EH (cell line): Measurements from ENCODE around the gene OSBPL7.
A peak's percentile ranks its signal among the peaks of the same experiment; 100 is the strongest.

Experiments used
- DNase-seq: peaks from one replicate; pipeline ENCODE4 v3.0.0-alpha.2; 2015; ENCODE audit warnings: low read depth

The OSBPL7 gene, protein sequence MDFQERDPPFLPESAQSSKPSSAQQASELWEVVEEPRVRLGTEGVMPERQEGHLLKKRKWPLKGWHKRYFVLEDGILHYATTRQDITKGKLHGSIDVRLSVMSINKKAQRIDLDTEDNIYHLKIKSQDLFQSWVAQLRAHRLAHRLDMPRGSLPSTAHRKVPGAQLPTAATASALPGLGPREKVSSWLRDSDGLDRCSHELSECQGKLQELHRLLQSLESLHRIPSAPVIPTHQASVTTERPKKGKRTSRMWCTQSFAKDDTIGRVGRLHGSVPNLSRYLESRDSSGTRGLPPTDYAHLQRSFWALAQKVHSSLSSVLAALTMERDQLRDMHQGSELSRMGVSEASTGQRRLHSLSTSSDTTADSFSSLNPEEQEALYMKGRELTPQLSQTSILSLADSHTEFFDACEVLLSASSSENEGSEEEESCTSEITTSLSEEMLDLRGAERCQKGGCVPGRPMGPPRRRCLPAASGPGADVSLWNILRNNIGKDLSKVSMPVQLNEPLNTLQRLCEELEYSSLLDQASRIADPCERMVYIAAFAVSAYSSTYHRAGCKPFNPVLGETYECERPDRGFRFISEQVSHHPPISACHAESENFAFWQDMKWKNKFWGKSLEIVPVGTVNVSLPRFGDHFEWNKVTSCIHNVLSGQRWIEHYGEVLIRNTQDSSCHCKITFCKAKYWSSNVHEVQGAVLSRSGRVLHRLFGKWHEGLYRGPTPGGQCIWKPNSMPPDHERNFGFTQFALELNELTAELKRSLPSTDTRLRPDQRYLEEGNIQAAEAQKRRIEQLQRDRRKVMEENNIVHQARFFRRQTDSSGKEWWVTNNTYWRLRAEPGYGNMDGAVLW

DNA sequence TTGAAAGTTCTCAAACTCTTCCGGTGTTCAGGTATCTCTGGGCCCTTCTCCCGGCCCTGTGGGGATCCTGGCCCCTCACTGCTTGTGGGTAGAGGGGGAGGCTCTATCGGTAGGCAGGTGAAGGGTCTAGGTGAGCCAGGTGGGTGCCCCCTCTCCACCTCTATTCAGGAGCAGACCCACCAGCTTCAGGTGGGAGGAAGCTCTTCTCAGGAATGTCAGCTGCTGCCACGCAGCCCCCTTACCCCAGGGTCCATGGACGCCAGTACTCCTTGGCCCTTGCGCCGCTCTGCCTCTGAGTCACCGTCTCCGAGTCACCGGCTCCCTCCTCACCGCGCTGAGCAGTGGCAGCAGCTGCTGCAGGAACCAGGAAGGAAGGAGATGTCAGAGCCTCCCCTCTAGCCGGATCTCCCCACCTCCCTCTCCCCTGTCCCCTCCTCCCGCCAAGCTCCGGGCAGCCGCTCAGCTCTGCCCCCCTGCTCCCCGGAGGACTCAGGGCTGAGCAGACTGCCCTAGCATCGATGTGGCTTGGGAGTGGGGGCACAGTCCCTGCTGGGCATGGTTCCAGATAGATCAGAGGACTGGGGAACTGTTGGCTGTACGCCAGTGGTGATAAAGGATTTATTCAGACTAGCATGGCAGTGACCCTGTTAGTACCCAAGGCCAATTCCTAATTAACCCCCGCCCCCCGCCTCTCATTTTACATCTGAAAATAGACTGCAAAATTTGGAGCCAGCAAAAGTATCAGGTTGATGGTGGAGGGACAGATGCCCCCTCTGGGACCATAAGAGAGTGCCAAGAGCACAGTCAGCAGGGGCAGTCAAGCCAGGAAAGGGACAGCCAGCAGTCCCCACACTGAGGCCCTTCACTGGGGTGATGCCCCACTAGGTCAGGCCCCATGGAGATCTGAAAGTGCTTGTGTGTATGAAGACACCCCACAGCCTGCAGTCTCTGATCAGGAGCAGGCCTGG lies at the start of gene OSBPL7:
Gene OSBPL7 (minus strand): TSS at position 371 of the 968 bp plus-strand sequence. CDS start 1,516 bp downstream, outside the sequence.
- peak; percentile 91 for DNase-seq

DNA sequence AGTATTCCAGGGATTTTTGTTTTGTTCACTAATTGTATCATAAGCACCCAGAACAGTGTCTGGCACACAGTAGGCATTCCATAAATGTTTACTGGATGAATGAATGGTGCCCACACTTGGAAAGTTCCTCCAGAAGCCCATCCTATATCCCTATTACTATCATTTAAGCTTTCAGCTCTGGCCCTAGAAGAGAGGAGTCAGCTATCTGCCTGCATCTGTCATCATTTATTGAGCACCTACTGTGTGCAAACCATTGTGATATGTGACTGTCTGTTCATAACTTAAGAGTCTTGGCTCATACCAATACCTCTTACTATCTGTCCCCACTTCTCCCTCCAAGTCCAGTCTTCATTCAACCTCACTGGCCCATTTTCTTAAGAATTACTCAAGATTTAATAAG lies 49.5 kb upstream of the OSBPL7 start:
- DNase-seq, result no peak

DNA sequence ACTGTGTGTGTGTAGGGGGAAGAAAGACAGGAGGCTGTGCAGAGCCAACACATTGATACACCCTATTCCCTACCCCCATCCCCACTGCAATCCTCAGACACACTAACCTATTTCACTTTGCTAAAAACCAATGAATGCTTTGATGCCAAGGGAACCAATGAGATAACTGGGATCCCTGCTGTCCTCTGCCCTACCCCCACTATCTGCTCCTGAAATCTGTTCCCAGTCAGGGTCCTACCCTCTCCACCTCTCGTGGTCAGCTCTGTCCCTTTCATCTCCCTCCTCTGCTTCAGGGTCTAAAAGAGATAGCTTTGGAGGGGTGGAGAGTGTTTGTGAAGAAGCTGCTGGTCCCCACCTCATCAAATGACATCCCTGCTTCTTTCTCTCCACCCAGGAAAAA lies 48.5 kb upstream of the OSBPL7 start:
- DNase-seq, result no peak

DNA sequence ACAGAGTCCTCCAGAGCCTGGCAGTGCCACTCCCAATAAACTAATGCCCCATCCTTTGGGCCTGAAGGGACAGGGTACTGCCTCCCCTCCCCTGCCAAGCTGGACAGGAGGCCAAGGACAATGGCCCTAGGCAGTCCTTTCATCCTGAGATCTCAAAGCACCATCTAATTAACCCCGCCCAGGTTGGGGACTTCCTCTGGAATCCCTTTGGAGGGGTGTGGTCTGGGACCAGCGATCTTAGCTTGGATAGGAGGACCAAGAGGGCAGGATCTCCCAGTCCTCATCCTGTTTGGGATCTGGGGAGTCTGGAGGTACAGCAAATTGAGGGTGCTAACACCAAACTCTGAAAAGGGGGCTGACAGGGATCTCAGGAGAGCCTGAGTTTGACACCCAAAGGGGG lies 47.5 kb upstream of the OSBPL7 start:
- DNase-seq, result no peak

DNA sequence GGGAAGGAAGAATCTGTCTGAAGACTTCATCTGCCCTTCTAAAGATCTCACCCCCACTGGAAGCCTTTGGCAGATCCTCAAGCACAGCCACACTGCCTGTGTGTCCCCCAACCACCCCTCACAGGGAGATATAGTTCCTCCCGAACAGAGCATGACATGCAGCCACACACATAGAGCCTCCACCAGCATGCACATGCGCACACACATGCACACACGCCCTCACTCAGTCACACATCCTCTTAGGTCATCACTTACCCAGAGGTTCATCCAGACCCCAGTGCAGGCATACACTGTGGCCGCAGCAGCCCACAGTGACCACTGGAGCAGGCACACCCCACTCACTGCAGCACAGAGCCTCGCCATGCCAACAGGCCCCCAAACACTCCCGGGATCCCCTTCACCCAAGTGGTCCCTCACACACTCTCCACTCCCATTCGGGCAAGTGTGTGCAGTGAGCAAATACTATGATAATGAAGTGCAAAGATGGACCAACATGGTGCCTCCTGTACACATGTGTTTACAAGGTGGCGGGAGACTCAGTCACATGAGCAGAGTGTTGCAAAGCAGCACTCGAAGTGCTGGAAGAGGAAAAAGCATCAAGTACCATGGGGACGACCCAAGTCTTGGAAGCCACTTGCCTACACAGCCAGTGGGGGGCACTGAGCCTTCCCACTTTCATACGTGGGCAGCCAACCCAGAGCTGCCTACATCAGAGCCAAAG lies 46.4 kb upstream of the OSBPL7 start:
- no peak for DNase-seq

DNA sequence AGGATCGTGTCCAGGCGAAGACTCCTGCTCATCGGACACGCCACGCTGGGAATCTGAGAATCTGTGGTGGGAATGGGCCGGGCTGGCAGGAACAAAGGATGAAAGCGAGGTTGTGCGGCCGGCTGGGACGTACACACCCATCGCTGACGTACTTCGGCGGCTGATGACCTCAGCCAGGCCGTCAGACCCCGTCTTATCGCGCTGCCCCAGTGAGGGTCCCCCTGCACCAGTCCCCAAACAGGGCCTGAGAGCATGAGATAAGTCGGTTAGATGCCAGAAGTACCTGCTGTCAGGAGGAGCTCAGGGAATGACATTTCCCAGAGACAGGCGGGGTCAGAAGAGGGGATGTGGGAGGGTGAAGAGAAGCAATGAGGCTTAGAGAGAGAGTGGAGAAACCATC lies 45.3 kb upstream of the OSBPL7 start:
- DNase-seq, result no peak

DNA sequence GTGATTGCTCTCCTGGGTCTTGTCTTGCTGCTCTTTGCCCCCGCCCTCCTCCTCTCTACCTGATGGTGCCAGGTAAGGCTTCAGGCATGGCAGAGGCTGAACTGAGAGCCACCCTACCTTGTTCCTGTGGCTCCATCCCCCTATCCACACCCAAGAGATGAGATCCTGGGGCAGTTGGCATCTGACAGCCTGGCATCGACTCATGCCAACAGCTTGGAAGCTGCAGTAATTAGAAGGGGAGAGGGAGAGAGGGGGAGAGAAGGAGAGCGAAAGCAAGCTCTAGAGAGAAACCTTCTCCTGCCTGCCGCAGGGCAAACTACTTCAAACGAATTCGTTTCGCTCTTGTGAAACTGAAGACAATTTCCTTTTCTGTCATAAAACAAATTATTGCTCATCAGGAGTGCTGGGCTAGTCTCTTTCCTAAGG lies 43.2 kb upstream of the OSBPL7 start:
- peak; percentile 57 for DNase-seq

DNA sequence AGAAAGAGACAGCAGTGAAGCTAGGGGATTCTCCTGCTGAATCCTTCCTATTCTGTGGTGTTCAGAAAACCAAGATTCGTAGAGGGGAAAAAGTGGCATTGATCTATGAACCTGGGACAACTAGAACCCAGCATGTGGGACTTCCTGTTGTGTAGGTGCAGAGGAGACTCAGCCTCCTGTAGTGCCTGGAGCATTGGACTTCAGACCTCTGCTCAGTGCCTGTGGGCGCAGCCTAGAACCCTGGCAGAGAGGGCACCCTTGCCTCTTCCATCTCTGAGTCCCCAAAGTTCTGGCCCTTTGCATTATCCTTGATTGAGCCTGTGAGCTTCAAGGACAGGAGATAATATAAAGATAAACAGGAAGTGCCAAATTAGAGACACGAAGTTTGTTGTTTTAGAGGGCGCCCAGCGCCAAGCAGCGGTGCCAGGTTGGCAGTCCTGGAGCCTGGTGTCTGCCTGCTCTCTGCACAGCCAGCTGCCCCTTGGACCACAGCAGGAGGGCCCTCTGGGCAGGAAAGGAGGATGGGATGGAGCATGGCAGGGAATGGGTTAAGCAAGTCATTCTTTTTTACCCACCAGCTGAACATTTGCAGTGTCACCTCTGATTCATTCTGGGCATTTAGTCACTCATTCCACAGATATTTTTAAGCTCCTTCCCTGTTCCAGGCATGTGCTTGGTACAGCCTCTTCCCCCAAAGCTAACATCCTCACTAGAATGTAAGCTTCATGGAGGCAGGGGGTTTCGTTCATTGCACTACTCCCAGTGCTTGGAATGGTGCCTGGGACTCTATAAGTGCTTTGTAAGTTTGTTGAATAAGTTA lies 41.2 kb upstream of the OSBPL7 start:
- DNase-seq, result peak; percentile 91

DNA sequence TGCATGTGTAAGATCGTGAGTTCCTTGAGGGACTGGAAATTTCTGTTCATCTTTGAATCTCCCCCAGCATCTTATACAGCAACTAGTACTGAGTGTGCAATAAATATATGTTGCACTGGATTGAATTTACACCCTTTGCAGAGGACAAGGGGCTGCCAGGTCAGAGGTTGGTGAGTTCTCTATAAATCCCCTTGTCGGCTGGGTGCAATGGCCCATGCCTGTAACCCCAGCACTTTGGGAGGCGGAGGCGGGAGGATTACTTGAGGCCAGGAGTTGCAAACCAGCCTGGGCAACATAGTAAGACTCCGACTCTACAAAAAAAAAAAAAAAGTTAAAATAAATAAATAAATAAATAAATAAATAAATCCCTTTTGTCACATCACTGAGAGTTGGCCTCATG lies 38.8 kb upstream of the OSBPL7 start:
- no peak for DNase-seq

DNA sequence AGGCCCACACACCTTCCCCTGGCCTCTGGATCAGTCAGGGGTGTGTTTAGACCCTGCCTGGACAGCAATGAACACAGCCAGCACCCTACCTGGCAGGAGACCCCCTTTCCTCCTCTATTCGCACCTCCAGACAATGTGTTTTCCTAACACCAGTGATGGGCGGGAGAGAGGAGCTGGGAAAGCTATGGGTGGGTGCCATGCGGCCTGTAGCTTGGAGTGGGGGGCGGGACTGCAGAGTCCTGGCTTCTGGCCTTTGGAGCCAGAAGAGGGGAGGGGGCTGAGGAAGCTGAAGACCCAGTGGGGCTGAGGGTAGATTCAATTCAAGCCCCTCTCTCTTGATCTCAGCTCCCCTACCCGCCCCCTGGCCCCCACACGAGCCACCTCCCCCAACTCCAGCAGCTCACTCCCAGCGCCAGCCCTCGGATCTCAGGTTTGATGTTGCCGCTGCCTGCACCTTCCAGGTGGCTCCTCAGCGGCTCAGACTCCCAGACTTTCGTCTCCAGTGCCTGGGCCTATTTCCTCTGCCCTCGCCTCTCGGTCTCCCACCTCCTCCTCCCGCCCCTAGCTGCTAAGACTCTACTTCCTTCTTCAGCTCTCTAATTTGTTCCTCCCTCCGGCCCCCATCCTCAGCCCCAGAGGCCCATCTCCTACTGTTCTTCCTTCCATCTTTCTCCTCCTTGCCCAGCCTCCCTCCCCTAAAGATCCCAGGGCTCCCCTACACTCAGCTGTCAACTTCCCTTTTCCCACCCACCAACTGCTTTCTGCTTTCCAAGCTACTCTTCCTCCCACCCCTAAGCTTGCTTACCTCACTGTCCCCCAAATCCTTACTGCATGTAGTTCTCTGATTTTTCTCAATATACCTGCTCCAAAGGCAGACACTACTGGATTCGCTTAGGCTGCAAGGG lies 36.2 kb upstream of the OSBPL7 start:
- DNase-seq, result no peak

DNA sequence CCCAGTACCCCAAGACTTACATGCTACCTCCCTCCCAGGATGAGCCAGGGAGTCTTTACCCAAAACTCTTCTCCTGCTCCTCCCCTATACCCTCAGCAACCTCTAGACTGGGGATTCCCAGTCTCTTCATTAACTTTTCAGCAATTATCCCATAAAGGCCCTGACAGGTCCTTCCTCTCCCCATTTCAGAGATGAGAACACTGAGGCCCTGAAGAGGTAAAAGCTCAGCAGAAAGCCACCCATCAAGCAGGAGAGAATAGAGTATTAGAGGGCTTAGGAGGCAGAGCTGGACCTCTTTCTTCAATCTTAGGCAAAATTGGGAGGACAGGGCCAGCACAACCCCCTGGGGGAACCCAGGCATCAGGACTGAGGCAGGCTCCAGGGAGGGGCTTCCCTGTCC lies 35.2 kb upstream of the OSBPL7 start:
- DNase-seq, result no peak

DNA sequence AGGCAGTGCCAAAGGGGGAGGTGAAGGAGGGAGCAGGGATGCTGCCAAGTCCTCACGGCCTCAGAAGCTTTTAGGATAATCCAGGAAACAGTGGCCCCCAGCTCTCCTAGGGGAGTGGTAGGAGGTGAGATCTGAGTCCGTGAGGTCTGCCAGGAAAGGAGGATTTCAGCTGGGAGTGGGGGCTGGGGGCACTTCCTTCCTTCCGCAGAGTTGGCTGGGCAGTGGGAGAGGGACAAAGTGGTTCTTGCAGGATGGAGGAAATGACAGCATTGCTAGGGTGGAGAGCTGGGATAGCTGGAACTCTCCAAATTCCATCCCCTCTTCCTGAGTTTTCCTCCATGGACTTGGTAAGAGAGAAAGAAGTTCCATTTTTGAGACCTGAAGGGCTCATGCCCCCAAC lies 34.1 kb upstream of the OSBPL7 start:
- peak; percentile 27 for DNase-seq

DNA sequence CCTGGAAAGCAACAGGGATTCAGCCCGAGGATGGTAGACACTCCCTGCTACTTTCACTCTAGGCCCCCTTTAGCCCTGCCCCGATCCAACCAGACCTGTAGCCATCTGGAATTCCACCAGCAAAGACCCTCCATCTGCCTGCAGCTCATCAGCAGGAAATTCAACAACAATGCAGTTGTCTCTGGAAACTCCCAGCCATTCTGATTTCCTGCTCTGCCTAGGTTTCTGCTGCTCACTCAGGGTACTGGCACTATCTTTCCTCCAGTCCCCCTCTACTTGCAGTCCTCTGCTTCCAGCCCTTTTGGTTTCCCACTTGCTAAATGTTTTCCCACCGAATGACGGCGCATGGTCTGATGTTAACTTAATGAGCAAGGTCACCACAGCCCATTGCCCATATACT lies 32.0 kb upstream of the OSBPL7 start:
- no peak for DNase-seq

DNA sequence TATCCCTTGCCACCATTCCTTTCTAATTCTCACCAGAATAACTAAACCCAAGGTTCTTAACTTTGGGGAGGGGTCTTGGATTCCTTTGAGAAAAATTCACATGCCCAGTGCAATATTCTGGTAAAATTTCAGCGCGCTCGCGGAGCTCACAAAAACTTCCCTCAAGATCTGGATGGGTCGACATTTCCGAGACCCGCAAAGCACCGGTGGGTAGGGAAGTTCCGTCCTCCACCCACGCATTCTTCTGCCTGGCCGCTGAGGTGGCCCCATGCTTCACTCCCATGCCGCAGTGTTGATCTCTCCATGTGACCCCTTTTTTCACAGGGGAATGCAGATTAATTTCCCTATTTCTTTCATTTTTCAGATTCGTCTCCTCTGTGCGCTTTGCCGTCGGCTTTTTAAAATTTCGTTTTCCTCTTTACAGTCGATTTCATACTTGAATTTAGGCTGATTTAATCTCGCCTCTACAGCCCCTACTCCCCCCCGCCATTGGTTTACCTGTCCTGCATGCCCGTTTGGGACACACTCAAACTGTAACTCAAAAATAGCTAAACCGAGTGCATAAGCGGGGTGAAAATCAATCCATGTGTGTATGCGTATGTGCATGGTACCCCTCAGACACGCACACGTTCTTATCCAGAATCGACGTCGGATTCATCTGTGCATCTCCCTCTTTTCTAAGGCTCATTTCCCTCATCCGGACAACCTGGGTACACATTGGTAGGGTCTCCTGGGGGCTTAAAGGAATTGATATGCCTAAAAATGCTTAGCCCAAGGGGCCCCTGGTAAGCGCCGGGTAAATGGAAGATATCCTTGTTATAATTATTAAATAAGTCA lies 30.7 kb upstream of the OSBPL7 start:
- DNase-seq, result no peak

DNA sequence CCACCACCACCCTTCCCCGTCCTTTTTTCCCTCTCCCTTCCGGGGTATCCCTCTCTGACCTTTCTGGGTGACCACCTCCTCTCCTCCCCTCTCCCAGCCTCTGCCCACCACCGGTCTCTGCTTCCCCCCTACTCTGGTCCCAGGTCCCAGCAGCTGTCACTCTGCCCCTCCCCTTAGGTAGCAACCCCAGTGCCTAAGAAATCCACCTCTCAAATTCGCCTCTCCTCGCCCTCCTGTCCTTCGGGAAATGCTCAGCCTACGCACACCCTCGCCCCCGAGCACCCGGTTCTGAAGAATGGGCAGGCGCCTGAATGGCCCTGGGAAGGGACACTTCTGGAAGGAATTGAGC lies 30.1 kb upstream of the OSBPL7 start:
- DNase-seq, result no peak

DNA sequence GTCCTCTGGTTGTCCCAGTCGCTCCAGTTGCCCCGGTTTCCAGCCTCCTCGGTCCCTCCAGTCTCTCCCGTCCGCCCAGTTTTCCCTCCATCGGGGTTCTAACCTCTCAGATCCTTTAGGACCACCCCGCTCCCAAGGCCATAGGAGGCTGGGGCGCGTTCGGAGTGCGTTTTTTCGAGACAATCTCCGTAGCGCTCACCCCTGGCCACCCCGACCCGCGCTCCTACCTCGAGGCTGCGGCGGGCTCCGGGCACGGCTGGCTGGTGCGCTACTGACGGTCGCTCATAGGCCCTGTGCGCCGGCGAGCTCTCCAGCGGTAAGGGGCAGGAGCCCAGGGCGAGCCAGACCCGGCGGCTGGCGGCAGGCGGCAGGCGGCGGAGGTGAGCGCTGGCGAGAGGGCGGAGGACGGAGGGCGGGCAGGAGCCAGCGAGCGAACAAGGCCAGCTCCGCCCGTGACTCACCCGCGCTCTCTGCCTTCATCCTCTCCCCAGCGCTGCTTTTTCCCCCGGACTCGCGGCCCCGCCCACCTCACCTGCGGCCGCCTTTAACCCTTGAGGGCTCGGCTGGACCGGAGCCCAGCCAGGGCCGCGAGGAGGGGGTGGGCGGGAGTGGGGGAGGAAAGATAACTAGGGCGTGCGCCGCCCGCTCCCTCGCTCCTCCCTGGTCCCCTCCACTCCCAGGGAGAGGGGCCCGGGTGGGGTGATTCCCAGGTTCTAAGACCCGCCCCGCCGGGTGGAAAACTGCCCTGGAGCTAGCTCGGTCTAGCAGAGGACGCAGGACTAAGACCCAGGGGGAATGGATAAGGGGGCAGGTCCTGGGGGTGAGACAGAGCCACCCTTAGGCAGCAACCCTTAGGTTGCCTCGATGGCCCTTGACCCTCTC lies 29.3 kb upstream of the OSBPL7 start, which contains the start of gene SP6:
Gene SP6 (minus strand): TSS at position 472 of the 882 bp plus-strand sequence. CDS start 2,734 bp downstream, outside the sequence.
- DNase-seq, result peak; percentile 75

DNA sequence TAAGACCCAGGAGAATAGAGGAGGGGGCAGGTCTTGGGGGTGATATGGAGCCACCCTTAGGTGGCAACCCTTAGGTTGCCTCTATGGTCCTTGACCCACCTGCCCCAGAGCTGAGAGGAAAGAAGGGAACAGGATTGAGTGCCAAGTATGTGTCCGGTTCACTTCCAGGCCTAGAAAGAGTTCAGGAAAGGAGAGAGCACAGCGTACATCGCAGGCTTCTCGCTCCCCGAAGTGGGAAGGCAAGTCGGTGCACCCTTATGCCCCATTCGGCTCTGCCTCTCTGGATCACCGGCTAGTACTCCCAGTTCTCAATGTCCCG lies 28.7 kb upstream of the OSBPL7 start:
- DNase-seq, result no peak

DNA sequence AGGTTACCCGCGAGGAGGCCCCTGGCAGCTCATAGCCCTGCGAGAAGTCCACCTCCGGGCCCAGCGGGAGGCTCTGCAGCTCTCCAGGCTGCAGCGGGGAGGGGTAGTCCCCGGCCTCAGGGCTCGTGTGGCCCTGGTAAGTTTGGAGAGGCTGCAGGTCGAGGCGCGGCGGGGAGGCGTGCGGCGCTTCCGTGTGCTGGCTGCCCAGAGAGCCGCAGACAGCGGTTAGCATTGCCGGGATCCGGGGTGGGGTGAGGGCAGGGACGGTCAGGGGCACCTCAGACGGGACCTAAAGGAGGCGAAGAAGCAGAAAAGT lies 26.6 kb upstream of the OSBPL7 start:
- DNase-seq, result no peak
